A549 (cell line): Measurements from ENCODE around the gene COL24A1. TPM values are rescaled to one million over a fixed set of nuclear protein-coding genes. Genes with fewer than 3 reads are reported as not detected.

Source experiments
- ATAC-seq, 2 experiments: fragments of 200-7000 bp in 1 of 2; fragments of >200 bp in 1 of 2; cut with Nextera tagmentation in 1 of 2; cut with Tn5 transposase in 1 of 2; 3 replicates each; pipeline versions ENCODE4 v1.8.0 to v1.9.1; 2018 to 2020; ENCODE audit warnings: mild to moderate bottlenecking in 1 of 2, moderate library complexity in 1 of 2
- CTCF ChIA-PET: fragments of 300-600 bp; sonication (Branson Sonifier 250); formaldehyde crosslinking; extraction: SDS; loops from one replicate; lab custom pipeline; 2021; ENCODE audit warnings: antibody characterized with exemption, inconsistent platforms; lab: Yijun Ruan, JAX
- POLR2A ChIA-PET: fragments of 350-600 bp; formaldehyde crosslinking; extraction: SDS; loops from one replicate; lab custom pipeline; 2021; ENCODE audit warnings: antibody characterized with exemption, inconsistent platforms; lab: Yijun Ruan, JAX
- DNase-seq, 2 experiments: peaks; one replicate each; pipeline versions ENCODE4 v3.0.0 to v3.0.0-alpha.2; 2011 to 2016; ENCODE audit warnings: low read depth in 1 of 2, low spot score in 1 of 2
- FAIRE-seq: peaks from 2 replicates; lab custom pipeline; 2011; peaks lifted over from hg19 to GRCh38; lab: Jason Lieb, UNC
- H3K27ac ChIP-seq, 2 experiments: fragments of >200 bp; sonication (Bioruptor Twin); formaldehyde crosslinking; 3 replicates each; pipeline ENCODE4 v1.5.1; 2016 to 2017
- H3K4me1 ChIP-seq: fragments of >200 bp; sonication (Bioruptor Twin); formaldehyde crosslinking; 3 replicates; pipeline ENCODE4 v1.6.1; 2016
- H3K4me2 ChIP-seq: fragments of >200 bp; sonication (Bioruptor Twin); formaldehyde crosslinking; 3 replicates; pipeline ENCODE4 v1.6.1; 2016
- H3K4me3 ChIP-seq: fragments of >200 bp; sonication (Bioruptor Twin); formaldehyde crosslinking; 3 replicates; pipeline ENCODE4 v1.5.1; 2016
- H3K9me3 ChIP-seq: fragments of >200 bp; sonication (Bioruptor Twin); formaldehyde crosslinking; 3 replicates; pipeline ENCODE4 v1.6.1; 2016
- ATOH8 ChIP-seq: fragments of 250-450 bp; sonication (Bioruptor Pico); IDR thresholded peaks from 2 replicates; pipeline ENCODE4 v1.5.0; 2020; ENCODE audit warnings: low read depth, mild to moderate bottlenecking, moderate library complexity
- BCL3 ChIP-seq: fragments of >200 bp; sonication (Bioruptor Twin); formaldehyde crosslinking; IDR thresholded peaks from 3 replicates; pipeline ENCODE4 v1.6.1; 2016
- E2F6 ChIP-seq: IDR thresholded peaks from 2 replicates; pipeline ENCODE4 v1.6.1; 2012; ENCODE audit warnings: low read depth, borderline replicate concordance
- GATA3 ChIP-seq: IDR thresholded peaks from 2 replicates; pipeline ENCODE4 v1.6.1; 2012; ENCODE audit warnings: borderline replicate concordance
- HDAC2 ChIP-seq: fragments of 200-600 bp; sonication (generic); IDR thresholded peaks from 2 replicates; pipeline ENCODE4 v1.6.1; 2016
- JUN ChIP-seq, 2 experiments: fragments of >200 bp; sonication (Bioruptor Twin); formaldehyde crosslinking; IDR thresholded peaks; 2 replicates in 1 of 2; 3 replicates in 1 of 2; pipeline ENCODE4 v1.6.1; 2016 to 2017
- MAX ChIP-seq: IDR thresholded peaks from 2 replicates; pipeline ENCODE4 v1.6.1; 2012
- MAZ ChIP-seq: fragments of 150-350 bp; IDR thresholded peaks from 2 replicates; pipeline ENCODE4 v1.6.1; 2014; ENCODE audit warnings: antibody characterized with exemption, low read depth, low read length, borderline replicate concordance
- MYC ChIP-seq: IDR thresholded peaks from 2 replicates; pipeline ENCODE4 v1.6.1; 2012; ENCODE audit warnings: mild to moderate bottlenecking, inconsistent platforms, low read length, improper control_type of control experiment, borderline replicate concordance
- PHF8 ChIP-seq: fragments of 200-600 bp; sonication (generic); IDR thresholded peaks from 2 replicates; pipeline ENCODE4 v1.6.1; 2016; ENCODE audit warnings: low read depth, mild to moderate bottlenecking, antibody characterized with exemption, moderate library complexity, borderline replicate concordance
- POLR2A ChIP-seq: IDR thresholded peaks from 2 replicates; pipeline ENCODE4 v1.6.1; 2012; ENCODE audit warnings: mild to moderate bottlenecking, low read length
- POLR2AphosphoS2 ChIP-seq: conservative IDR thresholded peaks from 2 replicates; pipeline ENCODE4 v1.6.1; 2012; ENCODE audit warnings: low read length, improper control_type of control experiment, inconsistent platforms
- RAD21 ChIP-seq, 2 experiments: fragments of >200 bp in 1 of 2; sonication (Bioruptor Twin) in 1 of 2; formaldehyde crosslinking in 1 of 2; IDR thresholded peaks in 1 of 2; conservative IDR thresholded peaks in 1 of 2; 2 replicates in 1 of 2; 3 replicates in 1 of 2; pipeline ENCODE4 v1.6.1; 2012 to 2018; ENCODE audit warnings: inconsistent platforms in 1 of 2
- TP53 ChIP-seq: fragments of 250-450 bp; sonication (Bioruptor Pico); IDR thresholded peaks from 2 replicates; pipeline ENCODE4 v1.5.0; 2021; ENCODE audit warnings: mild to moderate bottlenecking, moderate library complexity
- ZNF302 ChIP-seq: fragments of 250-450 bp; sonication (Bioruptor Pico); IDR thresholded peaks from 2 replicates; pipeline ENCODE4 v1.9.0; 2021; ENCODE audit warnings: inconsistent platforms, mild to moderate bottlenecking, moderate library complexity
- WGBS: methylation state at CpG from one replicate; pipeline ENCODE4 v1.1.6; 2017; ENCODE audit errors: missing lambda C conversion rate; 5-methylcytosine and 5-hydroxymethylcytosine counted together
- polyA plus RNA-seq, 4 experiments: library from polyadenylated mRNA; depleted of rRNA in 3 of 4; stranded (reverse); fragments of >200 nt; fragmentation: RNase III in 1 of 4; extraction: RNeasy Plus Mini Kit Qiagen cat#74134 plus additional on column Dnase treatment in 1 of 4; gene quantifications; 2 replicates in 3 of 4; 3 replicates in 1 of 4; pipeline ENCODE4 v1.2.3, GENCODE V29; 2011 to 2017
- TF ChIP-seq, protein P1 (sequence below): fragments of 450-650 bp; IDR thresholded peaks from 2 replicates; pipeline ENCODE4 v1.6.1; 2014; ENCODE audit warnings: antibody characterized with exemption
- TF ChIP-seq, protein P2 (sequence below): fragments of >200 bp; sonication (Bioruptor Twin); formaldehyde crosslinking; IDR thresholded peaks from 2 replicates; pipeline ENCODE4 v1.6.1; 2016

COL24A1 gene
- polyA plus RNA-seq, 2 of the 4 experiments (the other 2 are of a cell fraction): 0.03 to 0.13 TPM

- DNase-seq (peak; percentile 36 to 66), ATAC-seq (peak; percentile 82 to 86), FAIRE-seq (no peak)
- 4% methylated on average over 6 of the region's 6 CpGs for WGBS
- TF ChIP-seq POLR2A: no peak; the same call in 1 of the 2 replicates
- no peak for TF ChIP-seq POLR2AphosphoS2
- no peak for TF ChIP-seq ATOH8 (CRISPR knock-in tag)
- no peak for TF ChIP-seq ZNF302 (CRISPR knock-in tag)
- no peak for TF ChIP-seq BCL3
- TF ChIP-seq HDAC2: no peak
- TF ChIP-seq RAD21 (conservative IDR thresholded peaks at IDR 0.05 in 1 of 2, IDR thresholded peaks at IDR 0.05 in 1 of 2): 0 out of 5 replicates have a peak, but pooled peaks of 1 of the 2 experiments have one; percentile 14
- Histone ChIP-seq H3K9me3 (no peaks in the 10 kb centered on the region), H3K4me2 (peak overlapping the region; percentile 99), H3K4me1 (peaks cover 8% of the 10 kb centered on the region), H3K27ac (peak overlapping the region; percentile 90 to 96), H3K4me3 (peak overlapping the region; percentile 99)
- ChIA-PET POLR2A (interaction anchor here (0.9 to 1.7 kb wide), 11 partner anchors 9 to 310 kb away, joined by 3 to 10 read pairs (median 4); partner anchors contain the start of genes CCN1 and DDAH1), CTCF (interaction anchor here (0.9 to 2.1 kb wide), 14 partner anchors 9 to 412 kb away, joined by 3 to 11 read pairs (median 4); no protein-coding TSS in a partner anchor)
Observed at GRCh38 chr1:85708829-85709227, 447.7 kb downstream of the COL24A1 start.

DNA sequence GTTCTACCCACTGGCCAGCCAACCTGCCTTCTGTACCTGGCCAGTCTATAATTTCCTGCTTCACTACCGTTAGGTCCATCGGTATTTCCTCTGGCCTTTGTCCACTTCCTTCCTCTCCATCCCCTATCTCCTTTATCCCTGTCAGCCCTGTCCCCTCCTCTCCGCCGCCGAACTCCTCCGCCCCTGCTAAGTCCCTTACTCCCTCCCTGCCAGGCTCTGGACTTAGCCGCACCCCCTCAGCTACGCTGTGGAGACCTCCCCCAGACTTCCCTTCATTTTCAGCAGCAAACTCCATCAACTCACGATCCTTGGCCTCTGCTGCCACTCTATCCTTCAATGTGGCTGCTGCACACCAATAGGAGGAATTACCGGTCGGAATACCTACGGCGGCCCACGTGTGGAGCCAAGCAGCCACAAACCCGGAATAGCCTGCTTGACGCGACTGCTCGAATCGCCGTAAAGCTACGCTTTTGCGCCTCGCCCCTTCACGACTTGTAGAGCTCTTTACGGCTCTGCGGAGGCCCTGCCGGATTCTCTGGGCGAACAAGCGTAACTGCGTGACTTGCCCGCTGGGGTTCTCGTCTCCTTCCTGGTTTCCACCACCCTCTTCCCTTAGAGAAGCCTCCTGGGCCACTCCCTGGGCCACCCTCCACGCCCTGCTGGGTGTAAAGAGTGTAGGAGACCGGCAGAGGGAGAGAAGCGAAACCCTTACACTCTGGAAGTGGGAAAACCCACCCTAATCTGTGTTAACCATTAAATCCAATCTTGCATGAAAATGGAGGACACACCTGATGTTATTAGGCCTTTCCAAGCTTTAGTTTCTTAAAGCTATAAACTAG lies 448.4 kb downstream of the COL24A1 start, which contains the start of gene ZNHIT6:
ZNHIT6 (minus strand) TSS at position 444 of the 839 bp plus-strand sequence; CDS start at position 295, 149 bp downstream.
- TF ChIP-seq, protein P1, sequence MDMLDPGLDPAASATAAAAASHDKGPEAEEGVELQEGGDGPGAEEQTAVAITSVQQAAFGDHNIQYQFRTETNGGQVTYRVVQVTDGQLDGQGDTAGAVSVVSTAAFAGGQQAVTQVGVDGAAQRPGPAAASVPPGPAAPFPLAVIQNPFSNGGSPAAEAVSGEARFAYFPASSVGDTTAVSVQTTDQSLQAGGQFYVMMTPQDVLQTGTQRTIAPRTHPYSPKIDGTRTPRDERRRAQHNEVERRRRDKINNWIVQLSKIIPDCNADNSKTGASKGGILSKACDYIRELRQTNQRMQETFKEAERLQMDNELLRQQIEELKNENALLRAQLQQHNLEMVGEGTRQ: peak; percentile 47; the same call in 1 of the 2 replicates
- TF ChIP-seq MYC: peak; percentile 72; the same call in 1 of the 2 replicates
- TF ChIP-seq JUN (IDR thresholded peaks at IDR 0.05): peak; percentile 51 to 77; a peak in 3 of 5 replicates
- TF ChIP-seq E2F6: peak; percentile 53; the same call in 1 of the 2 replicates
- TF ChIP-seq POLR2A: peak; percentile 54
- TF ChIP-seq BCL3: 0 out of 3 replicates have a peak, but pooled peaks have one; percentile 48
- peak; percentile 94 for TF ChIP-seq MAX
- TF ChIP-seq TP53 (CRISPR knock-in tag): no peak
- peak; percentile 32; the same call in 1 of the 2 replicates for TF ChIP-seq PHF8
- peak; percentile 44; the same call in 1 of the 2 replicates for TF ChIP-seq GATA3
- TF ChIP-seq, protein P2, sequence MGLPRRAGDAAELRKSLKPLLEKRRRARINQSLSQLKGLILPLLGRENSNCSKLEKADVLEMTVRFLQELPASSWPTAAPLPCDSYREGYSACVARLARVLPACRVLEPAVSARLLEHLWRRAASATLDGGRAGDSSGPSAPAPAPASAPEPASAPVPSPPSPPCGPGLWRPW: no peak
- no peak for TF ChIP-seq MAZ
- peak in 1 of 2 experiments; percentile 45; a peak in 3 of 5 replicates for TF ChIP-seq RAD21 (conservative IDR thresholded peaks at IDR 0.05 in 1 of 2, IDR thresholded peaks at IDR 0.05 in 1 of 2)
- ChIA-PET CTCF (interaction anchor here (0.9 to 2.1 kb wide), 14 partner anchors 9 to 411 kb away, joined by 3 to 11 read pairs (median 4); no protein-coding TSS in a partner anchor), POLR2A (interaction anchor here (0.5 to 1.7 kb wide), 13 partner anchors 8 to 310 kb away, joined by 3 to 10 read pairs (median 4); partner anchors contain the start of genes CCN1 and DDAH1)
- Histone ChIP-seq H3K4me2 (peak within 1 kb of the TSS; percentile 99), H3K4me1 (peaks cover 8% of the 10 kb centered on the region), H3K4me3 (peak within 1 kb of the TSS; percentile 99), H3K9me3 (no peaks in the 10 kb centered on the region), H3K27ac (peak within 1 kb of the TSS; percentile 90 to 96)
- DNase-seq: peak; percentile 81 to 98
- under 1% methylated on average over 23 of the region's 35 CpGs for WGBS
- peak; percentile 99 to 100 for ATAC-seq
- FAIRE-seq: peak; percentile 28
